ENCODE results near the gene TTLL10. TPM values are rescaled to one million over a fixed set of nuclear protein-coding genes. Genes with fewer than 3 reads are reported as not detected.

The TTLL10 gene
- total and polyA plus RNA-seq, 2 of the 8 experiments (the other 6 are each of a cell fraction or from before 2014, with no cell fraction given) = 1.1 to 1.7 TPM

GRCh38 chr1:1222575-1223225 lies 49.0 kb downstream of the TTLL10 start:
- Histone ChIP-seq H3K4me3 (ENCODE audit: extremely low read depth in 1 of 4, insufficient read depth in 2 of 4, low read depth in 3 of 4, low read length in 4 of 4) (no peak overlapping the region), H3K9me3 (ENCODE audit: insufficient read depth in 2 of 2, low read depth in 1 of 2, low read length in 1 of 2) (no peaks in the 10 kb centered on the region), H3K23ac (ENCODE audit: insufficient read length) (no peak overlapping the region), H3K23me2 (ENCODE audit: low read depth, low read length) (no peaks in the 10 kb centered on the region; the same call in 1 of the 2 replicates), H4K20me1 (replicated peaks in 1 of 2; ENCODE audit: control insufficient read depth in 1 of 2, insufficient read depth in 2 of 2, low read length in 2 of 2) (peaks cover 5 to 26% of the 10 kb centered on the region in 2 experiments), H3K18ac (ENCODE audit: extremely low read depth, low read length) (no peak overlapping the region), H3K36me3 (ENCODE audit: control insufficient read depth in 2 of 4, insufficient read depth in 4 of 4, low read length in 3 of 4) (peaks cover 2 to 31% (median 17%) of the 10 kb centered on the region in 4 experiments; a peak in 7 of 8 replicates), H2AK5ac (ENCODE audit: low read depth, low read length) (no peak overlapping the region; the same call in 1 of the 2 replicates), H3K14ac (ENCODE audit: insufficient read length) (no peak overlapping the region), H3K4me2 (ENCODE audit: insufficient read depth in 1 of 2, low read depth in 2 of 2, low read length in 2 of 2) (no peak overlapping the region), H4K8ac (ENCODE audit: extremely low read depth, insufficient read depth, low read length) (no peak overlapping the region), H2BK15ac (ENCODE audit: low read length) (no peak overlapping the region), H3K27ac (ENCODE audit: low read depth, low read length) (no peak overlapping the region), H3K79me1 (ENCODE audit: low read depth, low read length) (peaks cover 21% of the 10 kb centered on the region), H2BK5ac (ENCODE audit: low read depth, low read length) (no peak overlapping the region; the same call in 1 of the 2 replicates), H2BK12ac (ENCODE audit: low read depth, low read length) (no peak overlapping the region), H3K79me2 (ENCODE audit: control insufficient read depth in 1 of 2, insufficient read depth in 2 of 2, low read length in 2 of 2) (peaks cover 0 to 11% of the 10 kb centered on the region in 2 experiments; a peak in 1 of 4 replicates), H3K27me3 (replicated peaks in 1 of 4; ENCODE audit: control insufficient read depth in 3 of 4, extremely low read depth in 1 of 4, insufficient read depth in 3 of 4, low read length in 3 of 4) (no peaks in the 10 kb centered on the region), H3K9ac (replicated peaks in 1 of 4; ENCODE audit: extremely low read depth in 1 of 4, low read depth in 3 of 4, low read length in 3 of 4) (no peak overlapping the region), H4K5ac (ENCODE audit: insufficient read length, low read depth, low read length) (no peak overlapping the region), H2BK20ac (ENCODE audit: low read length) (no peak overlapping the region), H2AFZ (ENCODE audit: low read length) (no peak overlapping the region), H3K56ac (replicated peaks; ENCODE audit: insufficient read length, low read depth, low read length) (no peak overlapping the region), H3K4ac (replicated peaks; ENCODE audit: insufficient read length, low read depth, low read length) (no peak overlapping the region), H2BK120ac (replicated peaks; ENCODE audit: low read depth, low read length) (no peak overlapping the region), H3K4me1 (replicated peaks in 1 of 4; ENCODE audit: control insufficient read depth in 3 of 4, insufficient read depth in 4 of 4, low read length in 3 of 4) (no peaks in the 10 kb centered on the region), H4K91ac (replicated peaks; ENCODE audit: insufficient read length, low read length) (no peak overlapping the region)
- FAIRE-seq = no peak
- ChIA-PET POLR2A (ENCODE audit: partially characterized antibody) (interaction anchor here (1.2 to 1.8 kb wide), 2 partner anchors 9 to 27 kb away, joined by 3 to 5 read pairs; partner anchors contain the start of genes B3GALT6 and SDF4), CTCF (ENCODE audit: partially characterized antibody) (interaction anchor here (1.4 to 6.2 kb wide), 3 partner anchors 17 to 101 kb away, joined by 3 to 28 read pairs (median 3); no protein-coding TSS in a partner anchor)
- TF ChIP-seq RFX5 (IDR thresholded peaks at IDR 0.05; ENCODE audit: borderline replicate concordance, low read depth, low read length) (no peak), CTBP2 (IDR thresholded peaks at IDR 0.05; ENCODE audit: borderline replicate concordance, insufficient read depth, insufficient read length, low read length) (no peak), CBX5 (IDR thresholded peaks at IDR 0.05; ENCODE audit: low read depth, low read length) (no peak), HDAC2 (IDR thresholded peaks at IDR 0.05; ENCODE audit: borderline replicate concordance in 1 of 2, low read depth in 2 of 2, low read length in 2 of 2) (no peak), CHD2 (IDR thresholded peaks at IDR 0.05; ENCODE audit: low read length) (no peak), SIX5 (IDR thresholded peaks at IDR 0.05; ENCODE audit: low read depth, low read length) (no peak), GABPA (IDR thresholded peaks at IDR 0.05; ENCODE audit: borderline replicate concordance, insufficient read depth, low read length) (no peak), USF2 (IDR thresholded peaks at IDR 0.05; ENCODE audit: low read length) (no peak), SRF (IDR thresholded peaks at IDR 0.05; ENCODE audit: low read depth, low read length) (no peak), EZH2 (IDR thresholded peaks at IDR 0.05; ENCODE audit: low read depth, low read length, severe bottlenecking) (no peak), POU5F1 (IDR thresholded peaks at IDR 0.05; ENCODE audit: low read depth, low read length) (no peak)
- no peak for DNase-seq (ENCODE audit: low read depth in 1 of 2, low spot score in 2 of 2)
- WGBS, 2 experiments (ENCODE audit: extremely low coverage in 1 of 2, insufficient coverage in 1 of 2, insufficient read length in 1 of 2, insufficient replicate concordance in 2 of 2, low coverage in 1 of 2, low lambda C conversion rate in 2 of 2, missing lambda C conversion rate in 1 of 2) = 92% methylated on average over 44 of the region's 44 CpGs; no CpG with 5 or more reads in 1 of the 2 experiments

All from H1 (cell line).